Gastrocnemius medialis (tissue), 4 donors: Measurements from ENCODE around the gene TMEM158.

Experiments
- POLR2A ChIP-seq, 2 donors: fragments of 450-650 bp; IDR thresholded peaks; one replicate each; pipeline ENCODE4 v1.6.1; 2017; ENCODE audit warnings: antibody characterized with exemption in 2 of 2, mild to moderate bottlenecking in 2 of 2, moderate library complexity in 2 of 2
- TF ChIP-seq, protein P1 (sequence below), 5 experiments: fragments of 450-650 bp in 3 of 5; fragments of 200-600 bp in 2 of 5; sonication (generic) in 2 of 5; IDR thresholded peaks in 4 of 5; conservative IDR thresholded peaks in 1 of 5; 1 replicate in 4 of 5; 2 replicates in 1 of 5; pipeline ENCODE4 v1.5.1; 2016 to 2019; ENCODE audit warnings: antibody characterized with exemption in 5 of 5, mild to moderate bottlenecking in 3 of 5, moderate library complexity in 3 of 5

DNA sequence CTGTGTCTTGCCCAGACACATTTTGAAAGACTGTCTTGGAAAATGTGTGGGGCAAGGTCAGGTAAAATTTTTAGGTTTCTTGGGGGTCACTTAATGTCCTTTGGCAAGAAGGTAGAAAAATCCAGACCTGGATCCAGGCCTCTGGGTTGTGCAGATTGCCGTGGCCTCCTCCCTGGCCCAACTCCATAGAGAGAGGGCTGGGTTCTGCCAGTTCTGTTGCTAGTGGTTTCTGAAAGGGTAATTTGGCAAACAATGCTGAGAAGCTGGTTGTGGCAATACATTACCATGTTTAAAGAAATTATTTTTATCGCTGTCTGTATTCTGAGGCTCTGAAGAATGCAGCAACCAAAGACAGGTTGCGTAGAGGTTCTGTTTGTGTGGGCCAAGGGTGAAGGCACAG, 20.2 kb upstream of the TMEM158 start:
- TF ChIP-seq, protein P1, sequence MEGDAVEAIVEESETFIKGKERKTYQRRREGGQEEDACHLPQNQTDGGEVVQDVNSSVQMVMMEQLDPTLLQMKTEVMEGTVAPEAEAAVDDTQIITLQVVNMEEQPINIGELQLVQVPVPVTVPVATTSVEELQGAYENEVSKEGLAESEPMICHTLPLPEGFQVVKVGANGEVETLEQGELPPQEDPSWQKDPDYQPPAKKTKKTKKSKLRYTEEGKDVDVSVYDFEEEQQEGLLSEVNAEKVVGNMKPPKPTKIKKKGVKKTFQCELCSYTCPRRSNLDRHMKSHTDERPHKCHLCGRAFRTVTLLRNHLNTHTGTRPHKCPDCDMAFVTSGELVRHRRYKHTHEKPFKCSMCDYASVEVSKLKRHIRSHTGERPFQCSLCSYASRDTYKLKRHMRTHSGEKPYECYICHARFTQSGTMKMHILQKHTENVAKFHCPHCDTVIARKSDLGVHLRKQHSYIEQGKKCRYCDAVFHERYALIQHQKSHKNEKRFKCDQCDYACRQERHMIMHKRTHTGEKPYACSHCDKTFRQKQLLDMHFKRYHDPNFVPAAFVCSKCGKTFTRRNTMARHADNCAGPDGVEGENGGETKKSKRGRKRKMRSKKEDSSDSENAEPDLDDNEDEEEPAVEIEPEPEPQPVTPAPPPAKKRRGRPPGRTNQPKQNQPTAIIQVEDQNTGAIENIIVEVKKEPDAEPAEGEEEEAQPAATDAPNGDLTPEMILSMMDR (IDR thresholded peaks at IDR 0.05 in 4 of 5, conservative IDR thresholded peaks at IDR 0.05 in 1 of 5) = no peak
- TF ChIP-seq POLR2A (IDR thresholded peaks at IDR 0.05) = no peak
